NCI-H2107 treated with DMSO at 0.1 percent for 48 hours (cell line): ENCODE results near the gene ST6GAL1.
"Not testable (repeated sequence)": the region's sequence is repeated elsewhere in the genome, so short reads cannot be mapped to it uniquely, and the experiment has no call there.

ENCODE experiments used
- DNase-seq: peaks from one replicate; lab custom pipeline; 2025; ENCODE audit not compliant: unreplicated experiment; lab: John Stamatoyannopoulos, UW

The ST6GAL1 gene

DNA sequence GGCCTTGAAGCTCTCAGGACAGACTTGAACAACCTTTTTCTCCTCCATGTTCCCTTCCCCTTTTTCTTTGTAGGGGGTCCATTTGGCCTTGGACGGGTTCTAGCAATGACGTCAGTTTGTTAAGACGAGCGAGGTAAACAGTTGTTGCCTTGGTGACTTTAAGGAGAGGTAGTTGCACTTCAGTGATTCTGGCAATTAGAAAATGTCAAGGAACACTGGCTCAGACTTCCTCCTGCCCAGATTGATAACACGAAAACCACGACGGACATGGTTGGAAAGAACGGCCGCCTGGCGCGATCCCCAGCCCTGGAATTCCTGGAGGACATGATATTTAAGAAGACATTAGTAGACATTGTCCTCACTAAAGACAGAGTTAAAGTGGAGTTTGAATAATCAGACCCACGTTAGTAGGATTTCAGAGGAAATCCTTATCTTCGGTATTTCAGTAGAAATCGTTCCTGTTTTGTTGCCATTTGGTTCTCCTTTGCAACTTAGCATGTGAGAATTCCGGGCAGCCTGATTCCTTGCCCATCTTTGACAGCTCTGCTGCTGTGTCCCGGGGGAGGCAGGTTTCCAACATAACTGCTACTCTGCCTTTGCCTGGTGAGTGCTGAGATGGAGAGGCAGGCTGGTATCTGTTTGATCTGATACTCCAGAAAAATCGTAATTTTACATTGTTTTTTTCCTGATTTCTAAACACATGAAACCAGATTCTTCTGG, 87.3 kb downstream of the ST6GAL1 start:
- no peak for DNase-seq

DNA sequence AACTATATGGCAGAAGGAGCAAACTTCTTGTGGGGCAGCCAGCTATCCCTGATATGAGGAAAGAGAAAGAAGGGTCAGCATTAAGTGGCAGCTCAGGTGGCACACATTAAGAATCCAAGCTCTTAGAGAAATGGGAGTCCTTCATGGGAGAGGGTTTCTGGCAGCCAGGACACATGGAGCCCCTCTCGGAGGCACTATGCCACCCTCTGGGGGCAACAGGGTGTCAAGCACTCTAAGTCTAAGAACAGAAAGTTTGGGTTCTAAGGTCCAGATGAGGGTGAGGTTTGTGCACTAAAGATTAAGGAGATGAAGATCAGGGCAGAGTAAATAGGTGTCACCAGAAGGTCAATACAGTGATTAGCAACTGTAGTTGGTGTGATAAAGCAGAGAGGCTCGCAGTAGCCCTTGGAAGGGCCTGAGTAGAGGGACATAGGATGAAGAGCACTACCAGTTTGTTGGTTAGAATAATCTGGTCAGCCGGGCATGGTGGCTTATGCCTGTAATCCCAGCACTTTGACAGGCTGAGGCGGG, 89.3 kb downstream of the ST6GAL1 start:
- DNase-seq, result no peak

- DNase-seq, result no peak
Measured at GRCh38 chr3:187020376-187020775, 90.0 kb downstream of the ST6GAL1 start.

DNA sequence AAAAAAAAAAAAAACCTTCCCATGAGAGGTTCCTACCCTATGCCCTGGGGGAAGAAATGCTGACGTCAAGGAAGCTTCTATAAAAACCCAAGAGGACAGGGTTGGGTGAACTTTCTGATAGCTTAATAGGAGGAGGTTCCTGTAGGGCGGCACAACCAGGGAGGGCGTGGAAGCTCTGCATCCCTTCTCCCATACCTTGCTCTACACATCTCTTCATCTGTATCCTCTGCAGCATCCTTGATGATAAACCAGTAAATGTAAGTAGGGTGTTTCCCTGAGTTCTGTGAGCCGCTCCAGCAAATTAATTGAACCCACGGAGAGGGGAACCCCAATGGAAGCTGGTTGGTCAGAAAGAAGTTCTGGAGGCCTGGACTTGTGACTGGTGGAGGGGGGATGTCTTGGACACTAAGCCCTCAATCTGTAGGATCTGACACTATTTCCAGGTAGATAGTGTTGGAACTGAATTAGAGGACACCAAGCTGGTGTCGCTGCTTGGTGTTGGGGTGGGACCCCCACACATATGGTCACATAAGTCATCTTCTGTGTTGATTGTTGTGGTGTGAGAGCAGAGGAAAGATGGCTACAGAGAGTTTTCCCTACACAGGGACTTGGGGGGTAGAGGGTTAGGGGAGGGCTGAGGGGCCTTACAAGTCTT, 91.5 kb downstream of the ST6GAL1 start:
- no peak for DNase-seq

DNA sequence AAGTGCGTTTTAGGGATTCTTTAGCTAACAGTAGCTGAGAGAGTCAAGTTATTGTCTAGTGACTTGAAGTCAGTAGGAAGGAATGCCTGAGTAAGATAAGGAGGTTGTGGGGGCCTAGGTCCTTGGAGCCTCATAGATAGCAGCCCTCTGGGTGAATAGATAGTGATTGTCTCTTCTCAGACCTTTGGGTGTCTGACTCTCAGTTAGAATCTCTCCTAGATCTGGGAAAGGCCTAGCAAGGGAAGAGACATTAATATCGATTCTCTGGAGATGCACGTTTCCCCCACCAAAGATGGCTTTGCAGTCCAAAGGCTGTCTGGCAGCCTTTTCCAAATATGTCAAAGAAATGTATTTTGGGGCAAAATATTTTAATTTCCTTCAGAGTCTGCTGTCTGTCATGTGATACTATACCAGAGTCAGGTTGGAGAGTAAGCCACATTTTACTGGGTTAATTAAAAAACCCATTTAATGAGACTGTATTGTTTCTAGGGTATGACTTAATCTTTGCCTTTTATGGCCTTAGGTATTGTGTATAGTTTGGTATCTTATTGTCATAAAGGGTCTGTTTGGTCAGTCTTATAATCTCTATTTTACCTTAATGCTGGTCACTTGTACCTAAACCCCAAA, 92.2 kb downstream of the ST6GAL1 start:
- DNase-seq, result no peak

GRCh38 chr3:187023340-187023739, 93.0 kb downstream of the ST6GAL1 start:
- not testable (repeated sequence) for DNase-seq

DNA sequence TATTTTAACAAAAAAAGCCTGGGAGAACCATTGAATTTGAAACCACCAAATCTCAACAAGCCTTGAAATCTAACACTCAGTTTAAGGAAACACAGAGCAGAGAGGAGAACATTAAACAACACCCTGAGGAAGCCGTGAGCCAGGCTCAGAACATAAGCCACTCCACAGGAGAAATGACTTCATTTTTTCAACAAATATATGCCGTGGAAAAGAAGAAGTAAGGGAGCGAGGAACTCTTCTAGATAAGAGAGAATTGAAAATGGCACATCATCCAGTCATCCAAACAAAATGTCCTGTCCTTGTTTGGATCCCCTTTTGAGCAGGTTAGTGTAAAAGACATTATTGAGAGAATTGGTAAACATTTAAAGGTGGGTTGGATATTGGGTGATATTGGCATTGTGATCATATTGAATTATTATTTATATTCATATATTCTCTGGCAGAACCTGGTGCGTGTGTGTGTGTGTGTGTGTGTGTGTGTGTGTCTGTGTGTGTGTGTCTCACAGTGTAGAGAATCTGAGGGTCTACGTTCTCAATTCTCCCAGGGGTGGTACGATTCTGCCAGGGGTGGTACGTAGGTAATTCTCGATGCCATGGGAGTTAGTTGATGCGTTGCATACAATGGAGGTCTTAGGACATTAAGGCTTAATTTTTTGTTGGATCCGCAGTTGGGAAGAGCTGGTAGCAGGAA, 94.4 kb downstream of the ST6GAL1 start:
- DNase-seq, result peak; percentile 47

DNA sequence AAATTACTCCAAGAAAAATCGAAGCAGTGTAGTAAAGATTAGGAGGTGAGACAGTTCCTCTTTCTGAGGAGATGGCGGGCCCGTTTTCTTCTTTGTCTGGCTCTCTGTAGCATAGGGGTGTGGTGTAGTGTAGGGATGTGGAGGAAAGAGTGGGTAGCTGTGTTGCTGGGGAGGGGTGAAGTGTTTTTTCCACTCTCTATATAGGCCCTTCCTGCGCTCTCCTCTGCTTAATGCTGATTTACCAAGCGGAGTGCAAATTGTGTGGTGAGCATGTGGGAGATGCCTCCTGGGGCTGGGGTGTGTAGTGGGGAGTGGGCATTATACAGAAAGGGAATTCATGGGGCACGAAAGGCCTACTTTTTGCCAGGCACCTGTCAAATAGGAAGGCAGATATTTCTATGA, 94.9 kb downstream of the ST6GAL1 start:
- DNase-seq, result no peak

GRCh38 chr3:187025656-187026316, 95.5 kb downstream of the ST6GAL1 start:
- no peak for DNase-seq

DNA sequence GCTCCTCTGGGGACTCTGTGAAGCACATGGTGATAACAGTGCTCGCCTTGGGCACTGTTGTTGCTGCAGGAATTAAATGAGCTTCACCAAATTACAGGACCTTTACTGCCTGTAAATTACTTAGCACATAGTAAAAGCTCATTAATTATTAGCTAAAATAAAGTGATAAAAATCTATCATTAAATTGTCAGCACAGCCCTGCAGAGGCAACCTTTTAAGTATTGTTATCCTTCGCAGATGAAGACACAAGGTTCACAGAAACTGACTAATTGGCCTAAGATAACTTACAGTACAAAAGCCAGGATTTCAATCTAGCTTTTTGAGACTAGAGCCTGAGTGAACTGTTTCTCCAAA, 96.0 kb downstream of the ST6GAL1 start:
- DNase-seq, result no peak

- DNase-seq, result no peak
Measured at GRCh38 chr3:187027531-187028278, 97.4 kb downstream of the ST6GAL1 start.

DNA sequence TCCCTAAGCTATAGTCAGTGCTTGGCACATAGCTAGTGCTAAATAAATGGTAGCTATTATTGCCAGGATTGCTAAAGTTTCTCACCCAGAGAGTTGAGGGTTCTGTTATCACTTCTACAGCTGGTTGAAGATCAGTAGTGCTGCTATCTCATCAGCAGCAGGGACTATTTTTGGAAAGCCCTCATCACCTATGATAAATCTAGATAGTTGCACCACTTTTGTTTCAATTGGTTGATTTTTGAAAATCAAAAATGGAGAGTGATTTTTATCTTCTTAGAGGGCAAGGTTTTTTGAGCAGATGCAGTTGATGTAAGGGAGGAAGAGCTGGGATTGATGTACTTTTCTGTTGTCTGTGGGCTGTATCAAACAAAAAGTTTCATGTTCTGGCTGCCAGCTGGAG, 101.6 kb downstream of the ST6GAL1 start:
- DNase-seq, result no peak

DNA sequence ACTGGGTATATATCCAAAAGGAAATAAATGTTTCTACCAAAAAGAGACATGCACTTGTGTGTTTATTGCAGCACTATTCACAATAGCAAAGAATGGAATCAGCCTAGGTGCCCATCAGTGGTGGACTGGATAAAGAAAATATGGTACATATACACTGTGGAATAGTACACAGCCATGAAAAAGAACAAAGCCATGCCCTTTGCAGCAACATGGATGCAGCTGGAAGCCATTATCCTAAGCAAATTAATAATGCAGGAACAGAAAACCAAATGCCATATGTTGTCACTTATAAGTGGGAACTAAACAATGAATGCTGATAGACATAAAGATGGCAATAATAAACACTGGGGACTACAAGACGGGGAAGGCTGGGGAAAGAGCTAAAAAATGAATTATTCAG, 106.1 kb downstream of the ST6GAL1 start:
- DNase-seq, result no peak

GRCh38 chr3:187039100-187039722, 108.9 kb downstream of the ST6GAL1 start:
- DNase-seq, result no peak

DNA sequence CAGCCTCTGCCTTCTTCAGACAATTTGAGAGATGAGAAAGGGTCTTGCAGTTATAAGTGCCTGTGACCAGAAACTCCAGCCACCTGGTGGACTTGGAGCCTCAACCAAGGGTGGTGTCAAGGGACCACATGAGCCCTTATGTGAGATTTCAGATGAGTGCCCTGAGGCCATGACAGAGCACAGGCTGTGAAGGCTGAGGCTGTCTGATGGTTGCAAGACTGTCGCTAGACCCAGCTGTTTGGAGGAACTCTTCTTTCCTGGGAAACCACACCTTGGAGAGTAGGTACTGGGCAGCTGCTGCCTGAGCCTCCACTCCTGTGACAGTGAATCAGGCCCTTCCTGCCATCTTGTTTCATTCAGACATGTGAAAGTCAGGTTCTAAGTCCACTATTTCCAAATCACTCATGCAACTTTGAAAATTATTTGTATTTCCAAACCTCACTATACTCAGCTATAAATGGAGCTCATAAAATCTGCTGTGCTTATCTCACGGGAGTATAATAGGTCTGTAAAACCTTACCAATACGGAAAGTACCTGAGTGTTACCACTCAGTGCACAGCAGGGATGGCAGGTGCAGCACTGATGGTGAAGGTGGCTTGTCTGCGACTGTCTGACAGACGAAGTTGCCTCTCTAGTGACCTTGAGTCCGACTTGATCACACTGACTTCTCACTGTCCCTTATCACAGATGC, 109.5 kb downstream of the ST6GAL1 start:
- DNase-seq, result no peak

- no peak for DNase-seq
Measured at GRCh38 chr3:187040516-187041361, 110.4 kb downstream of the ST6GAL1 start.

- no peak for DNase-seq
Measured at GRCh38 chr3:187041362-187042307, 111.3 kb downstream of the ST6GAL1 start.
